SU-DHL-6 (cell line): Measurements from ENCODE around the gene TAGLN2.

Experiments used
- H2AFZ ChIP-seq: fragments of 200-600 bp; sonication (generic); 2 replicates; pipeline ENCODE4 v1.6.1; 2014; ENCODE audit warnings: low read depth, mild to moderate bottlenecking, moderate library complexity, mixed read lengths, antibody characterized with exemption, low read length; ENCODE audit not compliant: severe bottlenecking
- H3F3A ChIP-seq: fragments of 200-600 bp; shearing (Covaris generic); 2 replicates; pipeline ENCODE4 v1.6.0; 2016; ENCODE audit warnings: antibody characterized with exemption, mild to moderate bottlenecking; ENCODE audit not compliant: insufficient read depth
- H3K27ac ChIP-seq: fragments of 200-600 bp; sonication (generic); 2 replicates; pipeline ENCODE4 v1.5.1; 2016; ENCODE audit warnings: low read depth, mild to moderate bottlenecking, low read length, moderate library complexity, mixed read lengths
- H3K27me3 ChIP-seq: fragments of 200-600 bp; sonication (generic), shearing (Covaris generic); 2 replicates; pipeline ENCODE4 v1.6.0; 2014; ENCODE audit warnings: mild to moderate bottlenecking, low read length
- H3K36me3 ChIP-seq: fragments of 200-600 bp; sonication (generic); 2 replicates; pipeline ENCODE4 v1.6.1; 2014; ENCODE audit warnings: mild to moderate bottlenecking, low read length, mixed read lengths
- H3K4me2 ChIP-seq: fragments of 300-600, 200-600 bp; shearing (Covaris generic), sonication (generic); 2 replicates; pipeline ENCODE4 v1.6.0; 2014; ENCODE audit warnings: low read length, low read depth, mild to moderate bottlenecking; ENCODE audit not compliant: poor library complexity, severe bottlenecking
- H3K4me3 ChIP-seq: fragments of 200-600 bp; sonication (generic); 2 replicates; pipeline ENCODE4 v1.5.1; 2014; ENCODE audit warnings: antibody characterized with exemption, low read length, mild to moderate bottlenecking, mixed read lengths; ENCODE audit not compliant: insufficient read depth, poor library complexity, severe bottlenecking
- H3K79me2 ChIP-seq: fragments of 200-600 bp; sonication (generic); 2 replicates; pipeline ENCODE4 v1.6.1; 2014; ENCODE audit warnings: mild to moderate bottlenecking, low read length, moderate library complexity; ENCODE audit not compliant: insufficient read depth
- H3K9ac ChIP-seq: fragments of 200-600 bp; sonication (generic); 2 replicates; pipeline ENCODE4 v1.7.0; 2014; ENCODE audit warnings: mild to moderate bottlenecking, low read length
- H3K9me2 ChIP-seq: fragments of 200-600 bp; sonication (generic); replicated peaks from 2 replicates; pipeline ENCODE4 v1.6.1; 2014; ENCODE audit warnings: low read length; ENCODE audit not compliant: insufficient read depth
- H3K9me3 ChIP-seq: fragments of 200-600 bp; sonication (generic); 2 replicates; pipeline ENCODE4 v1.6.1; 2014; ENCODE audit warnings: low read length, mixed read lengths; ENCODE audit not compliant: insufficient read depth
- H4K20me1 ChIP-seq: fragments of 200-600 bp; sonication (generic); 2 replicates; pipeline ENCODE4 v1.6.1; 2014; ENCODE audit warnings: low read depth, mild to moderate bottlenecking, antibody characterized with exemption, low read length, moderate library complexity, mixed read lengths
- EZH2phosphoT487 ChIP-seq: fragments of 200-600 bp; sonication (generic), shearing (Covaris generic); conservative IDR thresholded peaks from 2 replicates; pipeline ENCODE4 v1.6.1; 2018; ENCODE audit warnings: mild to moderate bottlenecking, antibody characterized with exemption, low read length, moderate library complexity, mixed read lengths
- TF ChIP-seq, protein P1 (sequence below): fragments of 200-600 bp; sonication (generic); IDR thresholded peaks from one replicate; pipeline ENCODE4 v1.5.1; 2017; ENCODE audit warnings: antibody characterized with exemption, mild to moderate bottlenecking, low read length, moderate library complexity; ENCODE audit not compliant: insufficient read depth, poor library complexity, severe bottlenecking

Gene TAGLN2

DNA sequence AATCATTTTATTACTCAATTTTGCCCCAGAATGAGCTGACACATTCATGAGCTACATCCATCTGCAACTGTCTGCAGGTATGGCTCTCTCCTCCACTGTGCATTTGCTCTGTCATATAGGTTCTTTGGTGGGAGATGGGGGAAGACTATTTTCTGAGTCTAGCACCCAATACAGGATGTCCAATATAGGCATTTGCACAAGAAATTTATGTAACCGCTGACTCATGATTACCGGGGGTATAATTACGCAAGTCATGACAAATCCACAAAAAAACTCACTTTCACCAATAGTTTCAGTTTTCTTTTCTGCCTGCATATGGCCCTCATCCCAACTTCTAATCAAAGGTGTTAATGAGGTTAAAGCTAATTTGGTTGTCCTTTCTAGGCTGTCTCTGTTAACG, 45.3 kb downstream of the TAGLN2 start:
- Histone ChIP-seq H3K4me2 (no peak overlapping the region), H3K36me3 (no peaks in the 10 kb centered on the region), H3F3A (no peaks in the 10 kb centered on the region), H4K20me1 (no peaks in the 10 kb centered on the region), H3K9me2 (no peaks in the 10 kb centered on the region), H3K9me3 (no peaks in the 10 kb centered on the region), H3K4me3 (no peak overlapping the region), H3K27me3 (no peaks in the 10 kb centered on the region), H3K27ac (no peak overlapping the region), H2AFZ (no peak overlapping the region), H3K79me2 (no peaks in the 10 kb centered on the region), H3K9ac (no peak overlapping the region)
- no peak for TF ChIP-seq EZH2phosphoT487
- TF ChIP-seq, protein P1, sequence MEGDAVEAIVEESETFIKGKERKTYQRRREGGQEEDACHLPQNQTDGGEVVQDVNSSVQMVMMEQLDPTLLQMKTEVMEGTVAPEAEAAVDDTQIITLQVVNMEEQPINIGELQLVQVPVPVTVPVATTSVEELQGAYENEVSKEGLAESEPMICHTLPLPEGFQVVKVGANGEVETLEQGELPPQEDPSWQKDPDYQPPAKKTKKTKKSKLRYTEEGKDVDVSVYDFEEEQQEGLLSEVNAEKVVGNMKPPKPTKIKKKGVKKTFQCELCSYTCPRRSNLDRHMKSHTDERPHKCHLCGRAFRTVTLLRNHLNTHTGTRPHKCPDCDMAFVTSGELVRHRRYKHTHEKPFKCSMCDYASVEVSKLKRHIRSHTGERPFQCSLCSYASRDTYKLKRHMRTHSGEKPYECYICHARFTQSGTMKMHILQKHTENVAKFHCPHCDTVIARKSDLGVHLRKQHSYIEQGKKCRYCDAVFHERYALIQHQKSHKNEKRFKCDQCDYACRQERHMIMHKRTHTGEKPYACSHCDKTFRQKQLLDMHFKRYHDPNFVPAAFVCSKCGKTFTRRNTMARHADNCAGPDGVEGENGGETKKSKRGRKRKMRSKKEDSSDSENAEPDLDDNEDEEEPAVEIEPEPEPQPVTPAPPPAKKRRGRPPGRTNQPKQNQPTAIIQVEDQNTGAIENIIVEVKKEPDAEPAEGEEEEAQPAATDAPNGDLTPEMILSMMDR, result no peak

DNA sequence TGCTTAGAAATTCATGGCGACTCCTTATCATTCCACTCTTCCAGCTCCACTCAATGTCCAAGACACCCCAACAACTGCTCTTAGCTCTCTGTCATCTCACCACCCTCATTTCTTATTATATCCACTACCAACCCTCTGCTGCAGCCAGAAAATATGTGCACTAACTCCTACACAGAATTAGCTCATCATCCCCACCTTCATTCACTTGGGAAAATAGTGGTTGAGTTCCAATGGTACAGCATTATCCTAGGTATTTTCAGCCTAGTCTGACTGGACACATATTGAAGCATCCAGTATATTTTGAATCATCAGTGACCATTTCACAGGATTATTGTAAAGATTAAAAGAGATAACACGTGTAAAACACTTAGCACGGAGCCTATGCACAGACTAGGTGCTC, 46.2 kb downstream of the TAGLN2 start:
- Histone ChIP-seq H3K79me2 (no peaks in the 10 kb centered on the region), H3K27me3 (no peaks in the 10 kb centered on the region), H3K9ac (no peak overlapping the region), H3F3A (no peaks in the 10 kb centered on the region), H3K9me2 (no peaks in the 10 kb centered on the region), H3K4me3 (no peak overlapping the region), H3K36me3 (no peaks in the 10 kb centered on the region), H4K20me1 (no peaks in the 10 kb centered on the region), H2AFZ (no peak overlapping the region), H3K27ac (no peak overlapping the region), H3K9me3 (no peaks in the 10 kb centered on the region), H3K4me2 (no peak overlapping the region)
- TF ChIP-seq, protein P1, result no peak
- TF ChIP-seq EZH2phosphoT487, result no peak

DNA sequence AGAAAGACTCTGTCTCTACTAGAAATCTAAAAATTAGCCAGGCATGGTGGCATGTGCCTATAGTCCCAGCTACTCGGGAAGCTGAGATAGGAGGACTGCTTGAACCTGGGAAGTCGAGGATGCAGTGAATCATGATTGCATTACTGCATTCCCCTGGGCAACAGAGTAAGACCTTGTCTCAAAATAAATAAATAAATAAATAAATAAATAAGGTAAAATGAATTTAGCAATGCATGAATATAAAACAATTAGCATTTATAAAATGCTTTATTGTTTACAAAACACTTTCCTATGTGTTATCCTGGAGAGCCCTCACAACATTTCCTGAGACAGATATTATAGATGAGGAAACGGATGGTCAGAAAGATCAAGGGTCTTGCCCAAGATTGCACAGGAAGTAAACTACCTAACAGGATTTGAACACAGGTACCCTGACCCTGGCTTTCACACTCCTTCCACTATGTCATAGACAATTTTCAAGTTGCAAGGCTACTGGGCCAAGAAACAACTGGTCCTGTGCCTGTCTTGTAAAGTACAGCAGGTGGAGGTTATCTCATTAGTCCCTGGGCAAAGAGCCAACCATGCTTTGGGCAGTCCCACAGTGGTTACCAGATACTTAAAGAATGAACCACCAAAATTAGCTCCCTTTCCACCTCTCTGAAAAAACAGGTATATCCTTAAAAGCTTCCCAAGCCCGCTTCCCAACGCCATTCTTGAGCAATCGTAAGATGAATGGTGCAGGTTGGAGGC, 47.4 kb downstream of the TAGLN2 start:
- Histone ChIP-seq H3K4me3 (no peak overlapping the region), H3K9me2 (no peaks in the 10 kb centered on the region), H4K20me1 (no peaks in the 10 kb centered on the region), H3K9ac (no peak overlapping the region), H3K27me3 (no peaks in the 10 kb centered on the region), H3F3A (no peaks in the 10 kb centered on the region), H3K36me3 (no peaks in the 10 kb centered on the region), H2AFZ (no peak overlapping the region), H3K79me2 (no peaks in the 10 kb centered on the region), H3K9me3 (no peaks in the 10 kb centered on the region), H3K27ac (no peak overlapping the region), H3K4me2 (no peak overlapping the region)
- TF ChIP-seq EZH2phosphoT487, result no peak
- TF ChIP-seq, protein P1, result no peak
